ENCODE measurements around the gene RAB24. TPM values are rescaled to one million over a fixed set of nuclear protein-coding genes. Genes with fewer than 3 reads are reported as not detected.

RAB24 gene
- total and polyA plus RNA-seq, 9 donors: 17.0 to 40.4 (median 26.8) TPM

DNA sequence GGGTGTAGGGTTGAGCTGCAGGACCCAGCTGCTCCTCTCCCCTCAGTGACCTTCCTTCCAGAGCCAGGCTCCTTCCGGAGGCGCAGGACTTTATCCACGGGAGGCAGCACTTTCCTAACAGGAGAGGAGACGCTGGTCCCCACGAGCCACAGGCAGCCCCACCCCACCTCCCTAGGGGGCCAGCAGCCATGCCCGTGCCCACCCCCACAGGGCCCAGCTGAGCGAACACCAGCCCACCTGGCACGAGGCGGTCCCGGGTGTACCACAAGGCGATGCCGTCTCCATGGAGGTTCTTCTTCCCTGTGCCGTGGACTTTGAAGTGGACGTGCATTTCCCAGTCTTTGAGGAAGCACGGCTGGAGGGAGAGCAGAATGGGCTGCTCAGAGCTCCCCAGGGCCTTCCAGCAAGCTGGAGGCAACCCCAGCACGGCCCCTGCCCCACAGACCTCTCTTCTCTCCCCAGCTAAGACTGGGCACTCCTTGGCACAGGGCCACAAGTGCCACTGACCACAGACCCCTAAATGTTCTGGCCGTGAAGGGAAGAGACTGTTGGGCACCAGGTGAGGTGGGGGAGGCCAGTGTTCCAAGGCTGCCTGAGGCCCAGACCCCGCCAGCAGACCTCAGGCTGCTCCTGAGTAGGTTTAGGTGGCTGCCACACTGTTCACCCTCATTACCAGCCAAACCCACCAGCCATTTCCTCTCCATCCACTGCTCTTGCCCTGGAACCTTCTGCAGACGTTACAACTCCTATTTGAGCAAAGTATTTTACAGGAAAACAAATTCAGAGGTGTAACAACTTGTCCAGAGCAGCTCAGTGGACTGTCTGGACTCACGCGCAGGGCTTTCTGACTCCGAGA lies 35.0 kb upstream of the RAB24 start:
- TF ChIP-seq CTCF (IDR thresholded peaks at IDR 0.05) (no peak), EP300 (IDR thresholded peaks at IDR 0.05) (no peak), POLR2A (IDR thresholded peaks at IDR 0.05) (no peak)
- Histone ChIP-seq H3K27me3 (no peaks in the 10 kb centered on the region), H3K27ac (no peak overlapping the region), H3K4me1 (ENCODE audit: insufficient read depth) (no peaks in the 10 kb centered on the region), H3K36me3 (no peaks in the 10 kb centered on the region), H3K9me3 (no peaks in the 10 kb centered on the region), H3K4me3 (no peak overlapping the region)
- intact Hi-C loops (cut with DNase I): no loop called here
- no peak for DNase-seq
- WGBS, 3 donors: 83 to 88% (median 85%) methylated on average over 22 of the region's 22 CpGs

GRCh38 chr5:177336603-177337494 lies 33.3 kb upstream of the RAB24 start:
- WGBS, 3 donors: 90 to 93% (median 91%) methylated on average over 35 to 36 of the region's 36 CpGs
- Histone ChIP-seq H3K4me3 (no peak overlapping the region), H3K27me3 (no peaks in the 10 kb centered on the region), H3K4me1 (ENCODE audit: insufficient read depth) (no peaks in the 10 kb centered on the region), H3K9me3 (no peaks in the 10 kb centered on the region), H3K36me3 (no peaks in the 10 kb centered on the region), H3K27ac (no peak overlapping the region)
- no peak for DNase-seq
- intact Hi-C loops (cut with DNase I): no loop called here
- TF ChIP-seq CTCF (IDR thresholded peaks at IDR 0.05) (no peak), EP300 (IDR thresholded peaks at IDR 0.05) (no peak), POLR2A (IDR thresholded peaks at IDR 0.05) (no peak)

DNA sequence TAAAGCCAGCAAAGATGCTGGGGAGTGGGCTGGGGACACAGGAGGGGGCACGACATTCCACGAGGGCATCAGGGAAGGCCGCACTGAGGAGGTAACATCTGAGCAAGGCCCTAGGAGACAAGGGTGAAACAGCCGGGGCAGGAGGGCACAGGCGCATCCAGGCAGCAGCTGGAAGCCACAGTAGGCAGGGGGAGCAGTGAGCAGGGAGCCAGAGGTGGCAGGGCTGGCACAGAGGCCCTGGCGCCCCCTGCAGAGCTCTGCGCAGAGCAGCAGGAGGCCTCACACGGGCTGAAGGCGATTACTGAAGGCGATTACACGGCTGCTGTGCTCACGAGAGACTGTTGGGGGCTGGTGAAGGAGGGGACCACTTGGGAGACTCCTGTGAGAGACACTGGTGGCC lies 32.6 kb upstream of the RAB24 start:
- intact Hi-C loops (cut with DNase I): no loop called here
- Histone ChIP-seq H3K4me3 (no peak overlapping the region), H3K36me3 (no peaks in the 10 kb centered on the region), H3K27ac (no peak overlapping the region), H3K4me1 (ENCODE audit: insufficient read depth) (no peaks in the 10 kb centered on the region), H3K27me3 (no peaks in the 10 kb centered on the region), H3K9me3 (no peaks in the 10 kb centered on the region)
- DNase-seq: no peak
- no peak for TF ChIP-seq EP300 (IDR thresholded peaks at IDR 0.05)
- no peak for TF ChIP-seq POLR2A (IDR thresholded peaks at IDR 0.05)
- no peak for TF ChIP-seq CTCF (IDR thresholded peaks at IDR 0.05)
- 63 to 68% (median 63%) methylated on average over 12 of the region's 12 CpGs for WGBS, 3 donors

GRCh38 chr5:177335701-177336065 lies 32.2 kb upstream of the RAB24 start:
- Histone ChIP-seq H3K9me3 (no peaks in the 10 kb centered on the region), H3K36me3 (no peaks in the 10 kb centered on the region), H3K4me1 (ENCODE audit: insufficient read depth) (no peaks in the 10 kb centered on the region), H3K4me3 (no peak overlapping the region), H3K27me3 (no peaks in the 10 kb centered on the region), H3K27ac (no peak overlapping the region)
- intact Hi-C loops (cut with DNase I): no loop called here
- no peak for DNase-seq
- 88 to 92% (median 91%) methylated on average over 7 of the region's 7 CpGs for WGBS, 3 donors
- TF ChIP-seq POLR2A (IDR thresholded peaks at IDR 0.05) (no peak), CTCF (IDR thresholded peaks at IDR 0.05) (no peak), EP300 (IDR thresholded peaks at IDR 0.05) (no peak)
